Mucosa of descending colon (tissue), 3 donors: Measurements from ENCODE around the gene CHFR. TPM values are rescaled to one million over a fixed set of nuclear protein-coding genes. Genes with fewer than 3 reads are reported as not detected.
"Not testable (repeated sequence)": the region's sequence is repeated elsewhere in the genome, so short reads cannot be mapped to it uniquely, and the experiment has no call there.

Source experiments
- ATAC-seq: fragments of 200-7000 bp; cut with Tn5 transposase; one replicate; pipeline ENCODE4 v1.9.1; 2020; ENCODE audit warnings: mild to moderate bottlenecking, moderate library complexity
- DNase-seq, 3 donors: peaks; one replicate each; pipeline ENCODE4 v3.0.0-alpha.2; 2020
- H3K36me3 ChIP-seq: fragments of 200-600 bp; one replicate; pipeline ENCODE4 v1.8.0; 2021; ENCODE audit warnings: low read depth, mild to moderate bottlenecking
- H3K4me1 ChIP-seq: fragments of 200-600 bp; one replicate; pipeline ENCODE4 v1.8.0; 2021; ENCODE audit warnings: low read depth, mild to moderate bottlenecking
- H3K4me3 ChIP-seq: fragments of 200-600 bp; one replicate; pipeline ENCODE4 v1.8.0; 2021; ENCODE audit warnings: mild to moderate bottlenecking
- H3K9me3 ChIP-seq: fragments of 200-600 bp; one replicate; pipeline ENCODE4 v1.8.0; 2021; ENCODE audit warnings: mild to moderate bottlenecking
- intact Hi-C, 2 donors: fragments of 100-400 bp; cut with DNase I in 1 of 2; cut with micrococcal nuclease in 1 of 2; formaldehyde crosslinking; loops; one replicate each; pipeline versions ENCODE4 v1.11.0 to v1.11.1; 2022; cut with DNase I, micrococcal nuclease
- total RNA-seq, 3 donors: library from RNA; stranded (reverse); fragmentation: NEBNext Ultra II Directional in 2 of 3; extraction: Animal tissue kit (Norgen Biotek cat#: 25700) in 2 of 3; gene quantifications; one replicate each; pipeline versions ENCODE4 v1.2.1 to v1.2.4, GENCODE V29; 2021 to 2023
- TF ChIP-seq, protein P1 (sequence below): fragments of 200-600 bp; IDR thresholded peaks from one replicate; pipeline ENCODE4 v1.8.0; 2022; ENCODE audit warnings: antibody characterized with exemption, mild to moderate bottlenecking
- donor health status: DM: no; HTN: no; CAD: no; lungs with moderate emphysema.
- donor health status: DM: no; HTN: no; CAD: no.
- donor health status: DM: no; HTN: yes; CAD: no.

CHFR gene
- total RNA-seq, 3 donors from 2014 or later, result 50.6 to 65.9 (median 50.7) TPM

DNA sequence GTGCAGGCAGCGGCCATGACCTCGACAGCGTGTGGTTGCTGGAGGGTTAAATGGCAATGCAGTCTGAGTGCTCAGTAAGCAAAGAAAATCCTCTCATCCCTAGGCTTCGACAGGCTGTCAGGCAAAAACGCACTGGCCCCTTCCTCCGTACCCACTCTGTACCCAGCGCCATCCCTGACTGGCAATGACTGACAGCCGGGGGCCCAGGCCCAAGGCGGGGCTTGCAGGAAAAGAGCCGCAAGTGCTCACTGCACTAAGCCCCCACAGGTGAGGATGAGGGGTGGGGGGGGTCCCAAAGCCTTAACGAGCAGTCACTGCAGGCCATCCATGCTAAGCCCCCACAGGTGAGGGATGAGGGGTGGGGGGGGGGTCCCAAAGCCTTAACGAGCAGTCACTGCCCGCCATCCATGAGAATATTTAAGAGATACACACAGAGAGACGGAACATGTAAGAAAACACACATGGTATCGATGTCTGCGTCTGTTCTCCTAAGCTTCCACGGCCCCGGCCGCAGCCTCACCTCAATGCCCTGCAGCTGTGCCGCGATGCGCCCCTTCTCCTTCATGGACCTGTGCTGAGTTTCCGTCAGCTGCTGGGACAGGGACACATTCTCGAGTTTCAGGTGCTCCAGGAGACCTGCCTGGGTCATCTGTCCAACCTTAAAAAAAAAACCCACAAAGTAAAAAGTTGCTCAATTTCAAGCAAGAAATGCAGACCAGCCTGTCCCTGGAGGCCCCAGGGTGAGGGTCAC is 89.4 kb downstream of the CHFR start:
- Histone ChIP-seq H3K4me3 (no peak overlapping the region), H3K9me3 (no peaks in the 10 kb centered on the region), H3K4me1 (no peaks in the 10 kb centered on the region), H3K36me3 (peaks cover 54% of the 10 kb centered on the region)
- intact Hi-C loops, result no loop called here
- DNase-seq (no peak), ATAC-seq (no peak)
- TF ChIP-seq, protein P1, sequence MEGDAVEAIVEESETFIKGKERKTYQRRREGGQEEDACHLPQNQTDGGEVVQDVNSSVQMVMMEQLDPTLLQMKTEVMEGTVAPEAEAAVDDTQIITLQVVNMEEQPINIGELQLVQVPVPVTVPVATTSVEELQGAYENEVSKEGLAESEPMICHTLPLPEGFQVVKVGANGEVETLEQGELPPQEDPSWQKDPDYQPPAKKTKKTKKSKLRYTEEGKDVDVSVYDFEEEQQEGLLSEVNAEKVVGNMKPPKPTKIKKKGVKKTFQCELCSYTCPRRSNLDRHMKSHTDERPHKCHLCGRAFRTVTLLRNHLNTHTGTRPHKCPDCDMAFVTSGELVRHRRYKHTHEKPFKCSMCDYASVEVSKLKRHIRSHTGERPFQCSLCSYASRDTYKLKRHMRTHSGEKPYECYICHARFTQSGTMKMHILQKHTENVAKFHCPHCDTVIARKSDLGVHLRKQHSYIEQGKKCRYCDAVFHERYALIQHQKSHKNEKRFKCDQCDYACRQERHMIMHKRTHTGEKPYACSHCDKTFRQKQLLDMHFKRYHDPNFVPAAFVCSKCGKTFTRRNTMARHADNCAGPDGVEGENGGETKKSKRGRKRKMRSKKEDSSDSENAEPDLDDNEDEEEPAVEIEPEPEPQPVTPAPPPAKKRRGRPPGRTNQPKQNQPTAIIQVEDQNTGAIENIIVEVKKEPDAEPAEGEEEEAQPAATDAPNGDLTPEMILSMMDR, result no peak

DNA sequence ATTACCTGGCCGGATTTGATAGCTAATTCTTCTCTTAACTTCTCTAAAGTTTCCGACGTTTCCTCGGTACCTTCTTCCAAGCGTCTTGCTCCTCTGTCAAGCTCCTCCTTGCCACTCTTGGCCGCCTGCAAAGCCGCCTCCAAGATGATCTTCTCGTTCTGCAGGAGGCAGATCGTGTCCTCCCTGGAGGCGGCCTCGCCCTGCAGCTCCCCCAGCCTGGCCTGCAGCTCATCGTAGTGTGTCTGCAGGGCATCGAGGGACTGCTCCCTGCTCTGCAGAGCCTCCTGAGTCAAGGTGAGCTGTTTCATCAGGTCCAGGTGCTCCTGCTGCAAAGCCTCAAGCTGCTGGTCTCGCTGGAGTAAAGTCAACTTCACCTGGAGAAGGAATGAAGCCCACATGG is 91.6 kb downstream of the CHFR start:
- DNase-seq (no peak), ATAC-seq (no peak)
- peaks cover 52% of the 10 kb centered on the region for H3K36me3 ChIP-seq
- H3K4me3 ChIP-seq, result no peak overlapping the region
- TF ChIP-seq, protein P1, result no peak
- H3K4me1 ChIP-seq, result no peaks in the 10 kb centered on the region
- no peaks in the 10 kb centered on the region for H3K9me3 ChIP-seq
- intact Hi-C loops, result no loop called here

DNA sequence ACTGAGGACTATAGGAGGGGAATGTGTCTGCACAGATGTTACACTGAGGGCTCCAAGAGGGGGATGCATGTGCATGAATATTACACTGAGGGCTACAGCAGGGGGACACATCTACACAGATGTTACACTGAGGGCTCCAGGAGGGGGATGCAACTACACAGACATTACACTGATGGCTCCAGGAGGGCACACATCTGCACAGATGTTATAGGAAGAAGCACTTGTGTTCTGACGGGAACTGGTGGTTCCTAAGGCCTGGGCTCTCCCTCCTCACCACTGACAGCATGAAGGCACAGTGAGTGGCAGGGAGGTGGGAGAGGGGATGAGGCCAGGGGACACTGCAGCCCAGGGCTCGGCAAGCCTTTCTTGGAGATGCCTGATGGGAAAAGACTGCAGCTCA is 95.5 kb downstream of the CHFR start:
- peaks cover 28% of the 10 kb centered on the region for H3K36me3 ChIP-seq
- intact Hi-C loops, ATAC-seq, H3K9me3 ChIP-seq, DNase-seq, H3K4me1 ChIP-seq, H3K4me3 ChIP-seq: not testable (repeated sequence)

DNA sequence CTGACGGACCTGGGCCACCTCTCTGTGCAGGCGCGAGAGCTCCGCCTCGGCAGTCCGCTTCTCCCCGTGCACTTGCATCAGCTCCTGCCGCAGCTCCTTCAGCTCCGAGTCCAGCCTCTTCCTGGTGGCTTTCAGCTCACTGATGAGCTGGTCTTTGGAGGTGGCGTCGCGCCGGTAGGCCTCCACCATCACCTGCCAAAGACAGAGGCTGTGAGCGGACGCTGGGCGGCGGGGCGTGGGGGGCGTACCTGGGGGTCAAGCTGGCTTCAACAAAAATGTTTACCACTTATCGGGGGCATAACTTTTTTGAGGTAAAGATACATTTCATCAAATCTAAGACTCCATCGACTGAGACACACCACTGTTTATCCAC is 98.3 kb downstream of the CHFR start:
- DNase-seq (no peak), ATAC-seq (no peak)
- no peak overlapping the region for H3K4me3 ChIP-seq
- TF ChIP-seq, protein P1, result no peak
- no peaks in the 10 kb centered on the region for H3K9me3 ChIP-seq
- intact Hi-C loops, result no loop called here
- H3K36me3 ChIP-seq, result peaks cover 31% of the 10 kb centered on the region
- H3K4me1 ChIP-seq, result no peaks in the 10 kb centered on the region

DNA sequence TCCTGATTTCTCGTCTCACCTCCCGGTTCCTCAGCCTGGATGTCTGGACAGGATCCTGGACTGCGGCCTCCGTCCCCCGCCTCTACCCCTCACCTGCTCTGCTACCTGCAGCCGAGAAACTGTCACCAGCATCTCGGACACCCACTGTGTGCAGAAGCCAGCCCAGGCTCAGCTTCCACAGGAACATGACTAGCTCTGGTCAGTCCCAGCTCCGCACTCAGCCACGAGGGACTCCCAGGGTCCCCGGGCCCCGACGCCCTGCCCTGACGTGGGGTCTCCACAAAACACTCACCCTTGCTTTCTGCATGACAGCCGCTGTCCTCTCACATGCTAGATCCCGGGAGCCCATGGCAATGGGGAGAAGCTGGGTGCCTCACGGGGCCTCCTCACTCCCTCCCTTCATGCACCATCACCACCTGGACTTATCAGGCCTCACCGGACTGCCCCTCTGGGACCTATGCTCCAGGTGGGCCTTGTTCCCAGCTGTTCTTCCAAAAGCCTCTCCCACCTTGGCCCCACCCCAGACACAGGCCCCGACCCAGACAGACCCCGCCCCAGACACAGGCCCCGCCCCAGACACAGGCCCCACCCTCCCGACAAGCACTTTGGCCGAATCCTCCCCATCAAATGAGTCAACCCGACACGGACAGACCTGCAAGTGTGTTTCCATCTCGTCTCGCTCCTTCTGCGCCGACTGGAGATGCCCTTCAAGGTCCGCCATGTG is 98.9 kb downstream of the CHFR start:
- intact Hi-C loops, result no loop called here
- TF ChIP-seq, protein P1, result no peak
- DNase-seq (no peak), ATAC-seq (peak; percentile 41)
- no peak overlapping the region for H3K4me3 ChIP-seq
- no peaks in the 10 kb centered on the region for H3K4me1 ChIP-seq
- no peaks in the 10 kb centered on the region for H3K9me3 ChIP-seq
- H3K36me3 ChIP-seq, result peaks cover 33% of the 10 kb centered on the region

DNA sequence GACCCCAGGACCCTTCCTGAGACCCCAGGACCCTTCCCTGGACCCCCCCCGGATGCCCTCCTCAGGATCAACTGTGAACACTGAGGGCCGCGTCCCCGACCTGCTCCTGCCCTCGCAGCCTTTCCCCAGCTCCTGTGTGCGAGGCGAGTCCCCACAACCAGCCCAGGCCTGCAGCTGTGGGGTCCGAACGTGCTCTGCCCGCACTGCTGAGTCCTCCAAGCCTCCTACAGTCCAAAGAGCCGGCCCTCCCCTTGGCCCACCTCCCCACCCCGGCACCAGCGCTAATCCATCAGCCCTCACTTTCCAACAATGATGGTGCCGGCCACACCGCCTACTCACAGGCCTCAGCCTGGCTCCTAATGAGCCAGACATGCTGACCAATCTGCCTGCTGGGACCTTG is 99.5 kb downstream of the CHFR start:
- no peak for ATAC-seq
- intact Hi-C loops, result no loop called here
- Histone ChIP-seq H3K9me3 (no peaks in the 10 kb centered on the region), H3K4me1 (no peaks in the 10 kb centered on the region), H3K4me3 (no peak overlapping the region), H3K36me3 (peaks cover 33% of the 10 kb centered on the region)
- no peak for DNase-seq
- TF ChIP-seq, protein P1, result no peak
